Stimulated activated naive CD8-positive, alpha-beta T cell treated with anti-CD3 and anti-CD28 coated beads, Interleukin-15, Interleukin-2, amounts not matched to agents 100 U/mL and 50 U/mL, for 24 hours (primary cell): ENCODE results near the gene SPEG.
A peak's percentile ranks its signal among the peaks of the same experiment; 100 is the strongest.

Experiments
- ATAC-seq: fragments of 150-1000 bp; cut with Tn5 transposase; one replicate; pipeline ENCODE4 v1.10.0; 2021
- DNase-seq: peaks from one replicate; pipeline ENCODE4 v3.0.0; 2021

The SPEG gene

DNA sequence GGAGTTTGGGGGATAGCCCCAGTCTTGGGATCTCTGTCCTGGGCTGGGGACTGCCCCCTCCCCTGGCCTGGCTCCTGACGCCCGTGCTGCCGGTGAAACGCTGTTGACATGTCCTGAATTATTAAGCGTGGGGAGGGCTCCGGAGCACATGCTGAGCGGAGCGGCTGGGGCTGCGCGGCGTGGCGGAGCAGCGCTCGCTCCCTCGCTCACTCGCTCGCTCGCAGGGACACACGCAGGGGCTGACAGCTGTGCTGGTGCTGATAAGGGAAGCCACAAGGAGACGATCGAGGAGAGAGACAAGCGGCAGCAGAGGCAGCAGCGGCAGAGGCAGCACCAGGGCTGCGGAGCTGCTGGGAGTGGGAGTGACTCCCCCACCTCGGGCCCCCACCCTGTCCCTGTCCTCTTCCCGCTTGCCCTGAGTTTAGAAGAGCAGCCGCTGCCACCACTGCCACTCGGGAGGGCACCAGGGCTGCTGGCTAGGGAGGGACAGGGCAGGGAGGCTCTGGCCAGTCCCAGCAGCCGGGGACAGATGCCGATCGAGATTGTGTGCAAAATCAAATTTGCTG is 79.6 kb downstream of the SPEG start, which contains the start of gene ASIC4:
TSS of gene ASIC4 (plus strand) at position 287 of the 566 bp plus-strand sequence. CDS start at position 530, 243 bp downstream.
- ATAC-seq (no peak), DNase-seq (no peak)

DNA sequence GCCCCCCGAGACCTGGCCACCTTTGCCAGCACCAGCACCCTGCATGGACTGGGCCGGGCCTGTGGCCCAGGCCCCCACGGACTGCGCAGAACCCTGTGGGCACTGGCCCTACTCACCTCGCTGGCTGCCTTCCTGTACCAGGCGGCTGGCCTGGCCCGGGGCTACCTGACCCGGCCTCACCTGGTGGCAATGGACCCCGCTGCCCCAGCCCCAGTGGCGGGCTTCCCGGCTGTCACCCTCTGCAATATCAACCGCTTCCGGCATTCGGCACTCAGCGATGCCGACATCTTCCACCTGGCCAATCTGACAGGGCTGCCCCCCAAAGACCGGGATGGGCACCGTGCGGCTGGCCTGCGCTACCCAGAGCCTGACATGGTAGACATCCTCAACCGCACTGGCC is 80.2 kb downstream of the SPEG start:
- ATAC-seq (no peak), DNase-seq (no peak)

DNA sequence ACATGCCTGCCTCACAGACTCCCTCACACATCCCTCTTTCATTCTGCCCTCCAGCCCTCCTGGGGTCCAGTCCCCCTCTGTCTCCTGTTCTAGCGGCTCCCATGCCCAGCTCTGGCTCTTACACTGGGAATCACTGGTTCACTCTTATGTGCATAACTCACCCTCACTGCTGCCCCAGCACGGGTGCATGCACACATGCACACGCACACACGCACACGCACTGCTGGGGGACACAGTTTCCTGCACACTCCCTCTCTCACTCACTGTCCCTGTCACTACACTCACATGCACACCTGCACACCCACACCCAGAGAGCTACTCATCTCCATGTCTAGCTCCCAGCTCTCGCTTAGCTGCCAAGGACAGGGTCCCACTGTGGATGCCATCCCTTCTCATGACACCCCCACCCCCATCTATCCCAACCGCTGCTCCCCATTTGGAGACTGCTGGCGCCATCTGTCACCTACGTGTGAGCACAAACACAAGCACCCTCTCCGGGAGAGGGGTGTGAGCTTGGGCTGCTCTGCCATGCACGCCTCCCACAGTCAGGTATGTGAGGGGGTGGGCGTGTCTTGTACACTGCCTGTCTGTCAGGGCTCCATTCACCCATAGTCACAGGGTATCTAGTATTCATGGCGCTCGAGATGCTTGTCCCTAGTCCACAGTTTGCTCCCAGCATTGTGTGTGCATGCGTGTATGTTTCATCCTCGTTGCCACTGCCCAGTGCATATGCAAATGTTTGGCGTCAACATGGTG is 81.4 kb downstream of the SPEG start:
- ATAC-seq (no peak), DNase-seq (no peak)

DNA sequence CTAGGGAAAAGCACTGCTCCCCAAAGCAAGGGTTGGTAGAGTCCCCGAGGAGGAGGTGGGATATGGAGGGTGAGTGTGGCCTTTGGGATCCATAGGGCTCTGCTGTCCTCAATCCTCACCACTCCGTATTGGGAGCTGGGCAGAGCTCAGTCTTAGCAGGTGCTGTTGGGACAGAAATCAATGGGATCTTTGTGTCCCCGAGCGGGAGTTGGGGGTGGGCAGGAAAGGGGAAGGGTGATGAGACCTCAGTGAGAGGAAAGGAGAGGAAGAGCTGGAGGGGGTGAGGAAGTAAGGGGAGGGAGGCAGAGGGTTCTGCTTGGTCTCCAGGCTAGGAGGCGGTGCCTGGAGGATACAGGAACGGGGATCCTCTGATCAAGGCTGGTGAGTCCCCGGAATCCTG is 82.2 kb downstream of the SPEG start:
- no peak for ATAC-seq

DNA sequence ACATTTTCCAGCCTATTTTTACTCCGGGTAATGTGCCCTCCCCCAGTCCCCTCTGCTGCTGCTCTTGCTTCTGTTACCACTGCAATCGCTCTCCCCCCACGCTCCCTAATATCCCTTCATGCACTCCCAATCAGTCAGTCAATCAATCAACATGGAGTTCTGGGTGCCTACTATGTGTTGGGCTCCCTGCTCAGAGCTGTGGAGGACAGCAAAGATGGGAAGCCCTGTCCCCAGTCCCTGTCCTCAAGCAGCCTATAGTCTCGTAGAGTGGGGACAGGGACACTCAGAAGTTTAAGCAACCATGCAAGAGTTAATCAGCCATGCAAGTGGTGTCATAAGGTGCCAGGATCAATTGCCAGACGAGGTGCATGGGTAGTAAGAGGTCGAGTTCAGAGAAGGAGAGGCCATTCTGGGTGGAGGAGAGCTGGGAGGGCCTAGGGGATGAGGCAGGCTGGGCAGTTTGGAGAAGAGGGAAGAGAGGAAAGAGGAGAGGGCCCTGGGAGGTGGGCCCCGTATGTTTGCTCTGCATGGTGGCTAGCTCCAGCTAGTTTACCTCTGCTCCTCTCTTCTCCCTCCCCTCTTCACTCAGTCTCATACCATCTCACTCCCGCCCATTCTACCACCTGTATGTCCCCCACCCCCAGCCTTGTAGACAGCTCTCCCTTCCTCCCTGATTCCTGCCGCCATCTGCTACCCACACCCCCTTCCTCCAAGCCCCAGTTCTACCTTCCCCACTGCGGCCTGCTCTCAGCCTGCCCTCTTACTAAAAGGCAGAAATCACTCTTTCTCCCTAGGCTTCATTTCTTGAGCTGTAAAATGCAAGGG is 83.5 kb downstream of the SPEG start:
- ATAC-seq, result no peak
- no peak for DNase-seq

More for the DNA sequence above, 82.2 kb downstream of the SPEG start:
- no peak for DNase-seq

DNA sequence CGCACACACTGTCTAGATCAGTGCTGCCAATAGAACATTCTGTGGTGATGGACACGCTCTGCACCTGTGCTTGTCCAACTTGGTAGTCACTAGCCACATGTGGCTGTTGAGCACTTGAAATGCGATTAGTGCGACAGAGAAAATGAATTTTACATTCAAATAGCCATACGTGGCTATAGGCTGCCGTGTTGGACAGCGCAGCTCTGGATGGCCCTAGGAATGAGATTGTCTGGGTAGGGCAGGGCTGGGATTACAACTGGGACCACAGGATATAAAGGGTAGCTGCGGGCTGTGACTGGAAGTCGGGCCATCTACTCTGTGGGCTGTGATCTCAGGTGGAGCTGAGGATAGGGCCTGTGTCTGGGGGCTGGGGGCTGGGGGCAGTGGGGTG is 84.9 kb downstream of the SPEG start:
- ATAC-seq (no peak), DNase-seq (no peak)

DNA sequence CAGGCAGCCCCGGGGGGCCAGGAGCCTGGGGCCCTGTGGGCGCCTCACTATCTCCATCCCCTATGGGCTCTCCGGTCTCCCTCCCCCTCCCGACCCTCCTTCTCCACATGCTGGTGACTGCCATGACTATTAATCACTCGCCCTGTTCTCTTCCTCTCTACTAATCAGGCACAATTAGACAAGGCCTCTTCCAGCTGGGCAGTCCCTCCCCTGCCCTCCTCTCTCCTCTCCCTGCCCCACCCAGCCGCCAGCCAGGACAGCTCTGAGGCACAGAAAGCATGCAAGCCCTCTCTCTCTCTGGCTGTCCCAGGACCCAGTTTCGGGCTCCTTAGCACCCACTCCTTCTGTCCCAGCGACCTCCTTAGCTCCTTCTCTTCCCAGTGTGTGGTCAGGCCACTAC is 85.4 kb downstream of the SPEG start:
- DNase-seq, result no peak

DNA sequence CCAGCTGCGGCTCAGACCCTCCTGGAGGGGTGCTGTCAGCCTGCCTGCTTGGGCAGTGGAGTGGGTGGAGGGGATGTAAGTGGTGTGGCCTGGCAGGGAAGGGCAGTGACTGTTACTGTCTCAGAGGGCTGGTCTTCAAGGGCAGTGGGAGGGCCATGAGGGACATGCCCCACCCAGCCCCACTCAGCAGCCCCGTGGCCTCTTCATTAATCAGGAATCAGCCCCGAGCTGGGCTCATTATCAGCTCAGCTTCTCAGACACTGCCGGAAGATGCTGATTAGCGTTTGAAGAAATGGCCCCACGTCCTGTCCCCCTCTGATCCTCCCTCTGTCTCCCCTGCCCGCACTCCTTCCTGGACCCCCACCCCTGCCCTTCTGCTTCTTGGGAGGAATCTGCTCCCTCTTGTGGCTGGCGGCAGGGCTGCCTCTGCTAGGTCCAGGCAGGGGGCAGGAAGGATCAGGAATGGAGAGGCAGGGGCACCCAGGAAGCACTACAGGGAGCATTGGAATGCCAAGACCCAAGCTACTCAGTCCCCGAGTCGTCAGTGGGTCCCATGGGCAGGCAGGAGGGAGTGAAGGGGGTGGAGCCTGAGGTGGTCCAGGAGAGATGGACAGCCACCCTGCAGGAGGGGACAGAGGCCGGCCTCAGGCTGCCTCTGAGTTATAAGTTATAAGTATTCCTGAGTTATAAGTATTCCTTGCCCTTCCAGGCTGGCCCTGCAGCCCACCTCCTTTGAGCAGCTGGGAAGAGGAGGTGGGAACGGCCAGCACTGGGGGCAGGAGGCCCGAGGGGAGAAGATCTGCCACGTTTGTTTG is 86.6 kb downstream of the SPEG start:
- ATAC-seq, result no peak
- DNase-seq, result no peak

More for the DNA sequence above, 85.4 kb downstream of the SPEG start:
- ATAC-seq, result no peak

DNA sequence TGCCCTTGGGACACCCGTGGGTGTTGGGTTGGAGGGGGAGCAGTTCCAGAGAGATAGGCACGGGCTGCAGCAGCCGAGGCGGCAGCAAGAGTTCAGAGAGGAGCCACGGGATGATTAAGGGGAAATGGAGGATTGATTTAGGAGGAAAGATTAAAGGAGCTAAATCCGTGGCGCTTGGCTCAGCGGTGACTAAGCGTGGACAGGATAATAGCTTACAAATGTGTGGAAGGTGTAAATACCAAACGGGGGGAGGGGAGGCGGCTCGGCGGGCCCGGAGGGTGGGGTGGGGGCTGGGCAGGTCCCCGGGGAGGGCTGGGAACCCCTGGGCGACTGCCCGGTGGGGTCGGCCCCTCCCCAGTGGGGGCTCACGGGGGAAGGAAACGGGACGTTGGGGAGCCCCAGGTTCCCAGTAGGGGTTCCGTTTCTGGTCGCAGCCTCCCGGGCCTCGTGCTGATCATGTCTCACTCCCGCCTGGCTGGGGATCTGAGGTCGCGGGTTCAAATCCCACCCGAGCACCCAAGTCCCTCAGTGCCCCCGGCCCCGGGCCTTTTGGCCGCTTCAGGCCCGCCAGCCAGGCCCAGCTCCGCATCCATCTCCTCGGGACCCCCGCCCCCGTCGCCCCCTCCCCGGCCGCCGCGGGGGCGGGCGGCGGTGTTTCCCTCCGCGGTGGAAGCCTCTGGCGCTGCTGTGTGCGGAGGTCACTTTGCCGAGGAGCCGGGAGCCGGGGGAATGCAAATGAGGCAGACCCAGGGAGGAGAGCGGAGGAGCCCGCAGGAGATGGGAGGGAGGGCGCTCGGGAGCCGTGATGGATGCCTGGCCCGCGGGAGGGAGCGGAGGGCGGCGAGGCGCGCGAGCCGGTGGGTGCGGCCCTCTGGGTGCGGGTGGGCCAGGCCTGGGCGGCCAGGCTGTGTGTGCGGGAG is 87.7 kb downstream of the SPEG start:
- no peak for DNase-seq

DNA sequence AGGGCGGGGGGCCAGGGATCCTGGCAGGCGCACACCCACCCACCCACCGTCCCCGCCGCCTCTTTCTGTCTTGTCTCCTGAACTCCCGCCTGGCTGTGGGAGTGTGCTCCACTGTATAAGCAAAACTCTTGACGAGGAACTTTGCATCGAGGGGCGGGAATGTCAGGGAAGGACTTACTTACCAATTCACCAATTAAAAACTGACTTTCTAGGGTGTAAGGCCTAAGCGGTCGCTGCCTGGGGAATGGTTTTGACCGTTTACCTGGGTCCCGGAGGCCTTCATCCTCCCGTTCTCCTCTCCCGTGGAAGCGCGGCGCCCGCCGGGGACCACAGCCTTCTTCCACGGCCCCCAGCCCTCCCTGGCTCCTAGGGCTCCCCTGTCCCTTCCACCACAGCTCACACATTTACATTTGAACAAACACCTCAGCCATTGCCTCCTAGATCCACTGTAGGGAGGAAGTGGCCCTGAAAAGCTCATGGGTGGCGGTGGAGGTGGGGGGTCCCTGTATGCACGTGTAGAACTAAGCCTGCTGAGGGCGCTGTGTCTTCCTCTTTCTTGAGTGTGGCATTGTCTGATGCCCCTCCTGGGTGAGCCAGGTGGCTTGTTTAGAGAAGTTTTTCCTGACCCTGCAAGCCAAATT is 88.5 kb downstream of the SPEG start:
- ATAC-seq, result no peak
- DNase-seq, result no peak

More for the DNA sequence above, 87.7 kb downstream of the SPEG start:
- ATAC-seq, result no peak

DNA sequence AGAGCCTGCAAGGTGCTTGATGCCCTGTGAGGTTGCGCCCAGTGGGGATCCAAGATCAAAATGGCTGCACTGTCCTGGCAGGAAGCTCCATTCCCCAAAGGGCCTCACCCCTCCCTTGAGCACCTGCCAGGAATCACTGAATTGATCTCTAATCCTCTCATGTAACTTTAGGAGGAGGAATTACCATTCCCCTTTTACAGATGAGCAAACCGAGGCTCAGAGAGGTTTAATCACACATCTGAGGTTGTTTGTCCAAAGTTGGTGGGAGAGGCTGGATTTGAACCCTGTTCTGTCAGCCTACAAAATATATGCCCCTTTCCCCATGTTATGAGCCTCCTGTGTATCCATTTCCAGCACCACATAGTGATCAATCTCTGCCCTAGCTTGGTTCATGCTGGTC is 90.2 kb downstream of the SPEG start:
- ATAC-seq (no peak), DNase-seq (no peak)

DNA sequence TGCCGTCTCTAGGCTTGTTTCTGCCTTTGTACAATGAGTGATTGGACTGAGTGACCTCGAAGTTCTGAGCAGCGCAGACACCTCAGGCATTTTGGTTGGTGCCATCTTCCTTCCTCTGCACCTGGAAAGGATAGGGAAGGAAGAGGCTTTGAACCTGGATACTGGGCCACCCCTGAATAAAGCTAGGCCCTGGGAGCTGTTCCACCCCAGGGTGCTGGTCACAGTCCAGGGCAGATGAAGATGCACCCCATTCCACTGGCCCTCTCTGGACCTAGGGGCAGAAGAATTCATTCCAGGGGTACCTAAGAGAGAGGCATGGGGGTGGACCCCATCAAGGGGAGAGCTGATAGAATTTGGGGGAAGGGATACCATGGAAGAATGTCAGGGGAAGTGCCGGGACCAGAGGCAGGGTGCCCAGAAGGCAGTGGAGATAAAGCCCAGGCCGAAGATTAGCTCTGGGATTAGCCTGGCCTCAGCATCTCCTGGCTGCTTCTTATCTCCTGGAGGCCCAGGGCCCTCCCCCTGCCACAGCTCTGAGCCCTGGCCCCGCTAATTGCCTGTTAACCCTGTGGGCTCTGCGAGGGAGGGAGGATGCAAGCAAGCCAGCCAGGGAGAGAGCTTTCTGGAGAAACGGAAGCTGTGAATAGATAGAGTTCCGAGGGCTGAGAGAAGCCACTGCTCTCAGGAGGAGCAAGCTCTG is 91.0 kb downstream of the SPEG start:
- ATAC-seq (no peak), DNase-seq (no peak)

DNA sequence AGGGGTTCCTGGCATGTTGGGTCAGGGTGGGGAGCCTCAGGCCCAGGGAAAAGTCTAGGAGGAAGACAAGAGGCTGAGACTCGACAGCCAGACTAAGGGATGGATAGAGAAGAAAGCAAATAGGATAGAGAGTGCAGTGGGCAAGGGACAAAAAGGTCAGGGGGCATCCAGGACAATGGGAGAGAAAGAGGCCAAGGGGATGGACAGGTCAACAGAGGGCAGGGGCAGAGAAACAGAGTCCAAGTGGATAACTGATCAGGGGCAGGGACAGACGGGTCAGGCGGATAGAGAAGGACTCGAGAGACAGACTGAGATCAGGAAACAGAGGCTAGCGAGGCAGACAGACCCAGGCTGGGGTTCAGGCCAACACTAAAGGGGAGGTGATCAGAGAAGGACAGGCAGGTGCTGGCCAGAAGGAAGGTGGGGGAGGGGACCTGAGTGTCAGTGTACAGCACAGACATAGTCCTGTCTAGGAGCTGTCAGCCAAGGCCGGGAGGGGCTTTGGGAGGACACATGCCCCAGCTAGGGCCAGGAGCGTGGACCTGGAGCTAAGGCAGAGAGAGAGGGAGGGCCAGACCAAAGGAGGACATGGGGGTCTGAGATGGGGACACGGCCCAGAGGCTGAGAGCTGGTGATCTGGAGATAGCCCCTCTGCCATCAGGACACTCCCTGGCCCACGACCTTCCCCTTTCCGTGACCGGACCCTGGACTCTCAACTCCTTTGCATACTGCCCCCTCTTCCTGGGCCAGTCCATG is 91.9 kb downstream of the SPEG start:
- no peak for DNase-seq
- no peak for ATAC-seq

DNA sequence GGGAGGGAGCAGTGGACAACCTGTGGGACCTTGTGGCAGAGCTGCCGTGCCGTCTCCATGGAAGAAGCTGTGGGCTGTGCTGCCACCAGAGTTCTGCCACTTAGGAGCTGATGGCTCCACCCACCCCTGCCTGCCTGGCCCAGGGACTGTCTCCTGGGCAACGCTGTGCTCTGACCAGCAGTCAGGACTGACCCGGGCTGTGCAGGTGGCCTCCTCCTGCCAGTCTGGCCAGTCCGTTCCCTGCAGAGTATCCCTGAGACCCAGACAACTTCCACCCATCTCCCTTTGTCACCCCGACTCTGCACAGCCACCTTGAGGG is 92.4 kb downstream of the SPEG start:
- ATAC-seq (no peak), DNase-seq (no peak)

DNA sequence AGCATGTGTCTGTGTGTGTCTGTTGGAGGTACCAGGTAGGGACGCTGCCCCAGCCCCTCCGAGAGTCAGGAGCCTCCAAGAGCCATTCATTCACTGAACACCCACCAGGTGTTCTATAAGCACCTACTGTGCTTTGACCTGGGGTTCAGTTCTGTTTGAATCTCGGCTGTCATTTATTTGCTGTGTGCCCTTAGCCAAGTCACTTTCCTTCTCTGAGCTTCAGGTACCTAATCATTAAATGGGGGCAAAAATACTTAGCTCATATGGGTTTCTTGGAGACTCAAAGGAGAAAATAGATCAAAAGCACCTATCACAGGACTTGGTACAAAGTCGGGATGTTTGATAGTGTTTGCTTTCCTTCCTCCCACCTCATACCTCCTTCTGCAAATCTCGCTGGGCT is 92.8 kb downstream of the SPEG start:
- ATAC-seq (no peak), DNase-seq (no peak)

DNA sequence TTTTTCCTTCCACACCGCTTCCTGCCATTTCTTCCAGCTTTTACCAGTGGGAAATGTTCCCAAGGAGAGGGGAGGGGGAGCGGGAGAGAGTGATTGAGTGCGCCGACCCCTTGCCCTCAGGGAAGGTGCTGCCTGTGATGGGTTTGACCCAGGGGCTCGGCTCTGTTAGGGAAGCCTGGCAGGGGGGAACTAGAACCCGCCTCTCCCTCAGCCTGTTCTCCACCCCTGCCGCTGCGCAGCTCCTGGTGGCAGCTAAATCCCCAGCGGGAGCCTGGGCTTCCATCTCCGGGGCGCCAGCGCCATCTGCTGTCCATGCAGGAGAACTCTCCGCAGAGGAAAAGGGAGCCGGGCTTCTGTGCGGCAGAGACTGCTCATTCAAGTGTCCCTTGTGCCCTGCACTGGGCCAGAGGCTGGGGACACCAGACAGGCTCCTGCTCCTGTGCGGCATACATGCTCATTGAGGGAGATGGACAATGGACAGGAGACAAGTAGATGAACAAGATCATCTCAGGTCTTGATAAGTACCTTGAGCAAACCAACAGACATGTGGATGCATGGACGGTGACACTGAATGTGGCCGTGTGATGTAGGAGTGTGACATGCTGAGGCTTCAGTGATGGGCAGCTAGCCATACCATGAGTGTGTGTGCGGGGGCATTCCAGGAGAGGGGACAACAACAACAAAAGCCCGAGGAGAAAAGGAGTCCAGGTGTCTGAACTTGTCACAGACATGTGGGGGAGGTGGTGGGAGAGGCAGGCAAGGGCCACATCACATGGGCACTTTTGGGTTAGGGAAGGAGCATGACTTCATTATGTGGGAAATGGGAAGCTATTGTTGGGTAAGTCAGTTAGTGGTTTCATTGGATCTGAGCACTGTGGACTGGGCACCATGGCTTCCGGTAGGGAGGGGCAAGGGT is 95.7 kb downstream of the SPEG start:
- ATAC-seq (peak; percentile 87), DNase-seq (peak; percentile 91)

DNA sequence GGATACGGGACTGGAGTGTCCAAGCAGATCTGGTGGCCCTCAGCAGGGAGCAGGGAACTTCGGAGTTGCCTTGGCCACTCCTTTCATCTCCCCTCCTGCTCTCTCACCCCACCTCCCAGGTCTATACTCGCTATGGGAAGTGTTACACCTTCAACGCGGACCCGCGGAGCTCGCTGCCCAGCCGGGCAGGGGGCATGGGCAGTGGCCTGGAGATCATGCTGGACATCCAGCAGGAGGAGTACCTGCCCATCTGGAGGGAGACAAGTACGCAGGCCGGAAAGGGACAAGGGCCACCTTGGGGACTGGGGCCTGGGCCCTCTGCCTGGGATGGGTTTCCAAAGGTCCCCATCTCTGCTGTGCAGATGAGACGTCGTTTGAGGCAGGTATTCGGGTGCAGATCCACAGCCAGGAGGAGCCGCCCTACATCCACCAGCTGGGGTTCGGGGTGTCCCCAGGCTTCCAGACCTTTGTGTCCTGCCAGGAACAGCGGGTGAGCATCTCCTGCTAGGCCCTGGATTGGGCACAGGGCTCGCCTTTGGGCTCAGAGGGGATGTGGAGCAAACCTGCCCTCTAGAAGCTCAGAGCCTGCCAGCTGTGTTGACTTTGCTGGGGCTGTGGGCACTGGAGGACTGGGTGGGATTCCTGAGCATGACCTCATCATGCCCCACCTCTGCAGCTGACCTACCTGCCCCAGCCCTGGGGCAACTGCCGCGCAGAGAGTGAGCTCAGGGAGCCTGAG is 97.2 kb downstream of the SPEG start:
- ATAC-seq, result no peak
- no peak for DNase-seq

DNA sequence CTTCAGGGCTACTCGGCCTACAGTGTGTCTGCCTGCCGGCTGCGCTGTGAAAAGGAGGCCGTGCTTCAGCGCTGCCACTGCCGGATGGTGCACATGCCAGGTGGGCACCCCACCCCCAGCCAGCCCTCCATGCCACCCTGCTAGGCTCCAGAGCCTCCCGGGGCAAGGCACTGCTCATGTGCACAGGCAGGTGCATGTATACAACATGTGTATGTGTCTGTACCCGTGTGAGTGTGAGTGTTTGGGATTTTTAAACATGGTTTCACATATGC is 97.7 kb downstream of the SPEG start:
- ATAC-seq, result no peak
- no peak for DNase-seq
